HEK293T (cell line): ENCODE data around the gene SLAMF1.

Experiments
- CTCF ChIA-PET: fragments of 350-600 bp; formaldehyde crosslinking; extraction: SDS; loops from one replicate; lab custom pipeline; 2021; ENCODE audit warnings: antibody characterized with exemption, inconsistent platforms; lab: Yijun Ruan, JAX
- POLR2A ChIA-PET: fragments of 350-600 bp; formaldehyde crosslinking; extraction: SDS; loops from one replicate; lab custom pipeline; 2020; ENCODE audit warnings: antibody characterized with exemption, inconsistent platforms; lab: Yijun Ruan, JAX
- DNase-seq: peaks from one replicate; pipeline ENCODE4 v3.0.0; 2012; ENCODE audit warnings: mixed read lengths; ENCODE audit errors: extremely low spot score
- ARNT ChIP-seq: fragments of 450-650 bp; IDR thresholded peaks from 2 replicates; pipeline ENCODE4 v1.6.1; 2017; ENCODE audit warnings: mild to moderate bottlenecking
- BHLHE40 ChIP-seq: fragments of 450-650 bp; IDR thresholded peaks from 2 replicates; pipeline ENCODE4 v1.6.1; 2016; ENCODE audit warnings: mild to moderate bottlenecking, moderate library complexity, borderline replicate concordance
- CTBP1 ChIP-seq: fragments of 450-650 bp; IDR thresholded peaks from 2 replicates; pipeline ENCODE4 v1.6.1; 2016; ENCODE audit warnings: borderline replicate concordance
- ELF4 ChIP-seq: fragments of 450-650 bp; IDR thresholded peaks from 2 replicates; pipeline ENCODE4 v1.6.1; 2017; ENCODE audit warnings: antibody characterized with exemption
- FOXA1 ChIP-seq: fragments of 450-650 bp; IDR thresholded peaks from 2 replicates; pipeline ENCODE4 v1.6.1; 2016; ENCODE audit warnings: mild to moderate bottlenecking
- FOXK2 ChIP-seq: fragments of 450-650 bp; IDR thresholded peaks from 2 replicates; pipeline ENCODE4 v1.6.1; 2016; ENCODE audit warnings: mild to moderate bottlenecking
- FOXM1 ChIP-seq: fragments of 450-650 bp; IDR thresholded peaks from 2 replicates; pipeline ENCODE4 v1.6.1; 2017; ENCODE audit warnings: mild to moderate bottlenecking, borderline replicate concordance
- HDGF ChIP-seq: fragments of 450-650 bp; IDR thresholded peaks from 2 replicates; pipeline ENCODE4 v1.6.1; 2017; ENCODE audit warnings: antibody characterized with exemption, borderline replicate concordance
- L3MBTL2 ChIP-seq: fragments of 450-650 bp; conservative IDR thresholded peaks from 2 replicates; pipeline ENCODE4 v1.6.1; 2016; ENCODE audit warnings: mild to moderate bottlenecking
- LEF1 ChIP-seq: fragments of 450-650 bp; IDR thresholded peaks from 2 replicates; pipeline ENCODE4 v1.6.1; 2017; ENCODE audit warnings: mild to moderate bottlenecking, borderline replicate concordance
- NFRKB ChIP-seq: fragments of 450-650 bp; IDR thresholded peaks from 2 replicates; pipeline ENCODE4 v1.6.1; 2016; ENCODE audit warnings: mild to moderate bottlenecking, moderate library complexity
- SP1 ChIP-seq: fragments of 450-650 bp; IDR thresholded peaks from 2 replicates; pipeline ENCODE4 v1.6.1; 2017
- SUZ12 ChIP-seq: fragments of 450-650 bp; IDR thresholded peaks from 2 replicates; pipeline ENCODE4 v1.6.1; 2016; ENCODE audit warnings: mild to moderate bottlenecking
- TARDBP ChIP-seq: fragments of 450-650 bp; IDR thresholded peaks from 2 replicates; pipeline ENCODE4 v1.6.1; 2016
- ZNF384 ChIP-seq: fragments of 450-650 bp; IDR thresholded peaks from 2 replicates; pipeline ENCODE4 v1.6.1; 2016
- TF ChIP-seq, protein P1 (sequence below): fragments of 450-650 bp; IDR thresholded peaks from 2 replicates; pipeline ENCODE4 v1.6.1; 2016

Gene SLAMF1

DNA sequence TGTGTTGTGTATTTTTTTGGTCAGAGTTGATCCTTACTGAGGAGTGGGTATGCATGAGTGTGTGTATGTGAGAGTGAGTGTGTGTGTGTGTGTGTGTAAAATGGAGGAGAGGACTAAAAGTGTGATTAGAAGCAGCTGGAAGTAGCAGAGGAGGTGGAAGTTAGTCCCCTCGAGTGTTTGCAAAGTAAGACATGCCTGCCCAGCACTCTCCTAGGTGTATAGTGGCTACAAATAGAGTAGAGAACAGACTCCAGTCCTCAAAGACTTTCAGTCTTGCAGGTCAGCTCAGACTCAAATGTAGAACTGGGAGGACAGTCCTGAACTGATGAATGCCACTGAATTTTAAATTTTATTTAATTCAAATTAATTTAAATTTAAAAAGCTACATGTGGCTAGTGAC is 28.5 kb downstream of the SLAMF1 start:
- ChIA-PET POLR2A (no interaction called here), CTCF (no interaction called here)
- no peak for DNase-seq
- TF ChIP-seq L3MBTL2: no peak
- no peak for TF ChIP-seq SUZ12
- no peak for TF ChIP-seq BHLHE40
- TF ChIP-seq TARDBP: no peak
- no peak for TF ChIP-seq ARNT
- no peak for TF ChIP-seq CTBP1
- TF ChIP-seq, protein P1, sequence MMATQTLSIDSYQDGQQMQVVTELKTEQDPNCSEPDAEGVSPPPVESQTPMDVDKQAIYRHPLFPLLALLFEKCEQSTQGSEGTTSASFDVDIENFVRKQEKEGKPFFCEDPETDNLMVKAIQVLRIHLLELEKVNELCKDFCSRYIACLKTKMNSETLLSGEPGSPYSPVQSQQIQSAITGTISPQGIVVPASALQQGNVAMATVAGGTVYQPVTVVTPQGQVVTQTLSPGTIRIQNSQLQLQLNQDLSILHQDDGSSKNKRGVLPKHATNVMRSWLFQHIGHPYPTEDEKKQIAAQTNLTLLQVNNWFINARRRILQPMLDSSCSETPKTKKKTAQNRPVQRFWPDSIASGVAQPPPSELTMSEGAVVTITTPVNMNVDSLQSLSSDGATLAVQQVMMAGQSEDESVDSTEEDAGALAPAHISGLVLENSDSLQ: no peak
- no peak for TF ChIP-seq FOXM1
- TF ChIP-seq SP1: no peak

DNA sequence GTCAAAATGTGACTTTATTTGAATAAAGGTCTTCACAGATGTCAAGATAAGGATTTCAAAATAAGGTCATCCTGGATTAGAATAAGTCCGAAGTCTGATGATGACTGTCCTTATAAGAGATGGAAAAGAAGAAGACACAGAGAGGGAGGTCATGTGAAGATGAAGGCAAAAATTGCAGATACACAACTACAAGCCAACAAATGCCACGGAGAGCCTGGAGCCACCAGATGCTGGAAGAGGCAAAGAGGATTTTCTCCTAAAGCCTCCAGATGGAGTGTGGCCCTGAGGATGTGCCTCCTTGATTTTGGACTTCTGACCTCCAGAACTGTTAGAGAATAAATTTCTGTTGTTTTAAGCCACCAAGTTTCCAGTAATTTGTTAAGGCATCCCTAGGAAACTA is 31.2 kb downstream of the SLAMF1 start:
- ChIA-PET POLR2A (no interaction called here), CTCF (no interaction called here)
- TF ChIP-seq LEF1 (no peak), NFRKB (no peak), FOXK2 (no peak), SUZ12 (no peak), L3MBTL2 (no peak), CTBP1 (no peak), TARDBP (no peak), ELF4 (no peak), HDGF (no peak), ARNT (no peak), ZNF384 (no peak), FOXA1 (no peak), FOXM1 (no peak)
- TF ChIP-seq, protein P1: no peak
- DNase-seq: no peak

DNA sequence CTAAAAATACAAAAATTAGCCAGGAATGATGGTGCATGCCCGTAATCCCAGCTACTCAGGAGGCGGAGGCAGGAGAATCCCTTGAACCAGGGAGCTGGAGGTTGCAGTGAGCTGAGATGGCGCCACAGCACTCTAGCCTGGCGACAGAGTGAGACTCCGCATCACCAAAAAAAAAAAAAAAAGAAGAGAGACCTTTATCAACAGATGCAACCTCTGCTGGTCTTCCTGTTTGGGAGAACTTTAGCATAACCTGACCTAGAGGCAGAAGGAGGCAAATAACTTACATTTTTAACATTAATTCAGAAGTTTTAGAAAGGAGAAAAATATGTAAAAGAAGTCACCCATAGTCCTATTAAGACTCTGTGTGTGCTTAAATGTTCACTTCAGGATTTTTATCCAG is 32.4 kb downstream of the SLAMF1 start:
- DNase-seq: no peak
- ChIA-PET POLR2A (no interaction called here), CTCF (no interaction called here)
- TF ChIP-seq, protein P1: no peak
- TF ChIP-seq SP1 (no peak), ELF4 (no peak), FOXA1 (no peak), FOXM1 (no peak), ZNF384 (no peak), CTBP1 (no peak), FOXK2 (no peak), HDGF (no peak), SUZ12 (no peak), LEF1 (no peak), L3MBTL2 (no peak), TARDBP (no peak), BHLHE40 (no peak), NFRKB (no peak)

DNA sequence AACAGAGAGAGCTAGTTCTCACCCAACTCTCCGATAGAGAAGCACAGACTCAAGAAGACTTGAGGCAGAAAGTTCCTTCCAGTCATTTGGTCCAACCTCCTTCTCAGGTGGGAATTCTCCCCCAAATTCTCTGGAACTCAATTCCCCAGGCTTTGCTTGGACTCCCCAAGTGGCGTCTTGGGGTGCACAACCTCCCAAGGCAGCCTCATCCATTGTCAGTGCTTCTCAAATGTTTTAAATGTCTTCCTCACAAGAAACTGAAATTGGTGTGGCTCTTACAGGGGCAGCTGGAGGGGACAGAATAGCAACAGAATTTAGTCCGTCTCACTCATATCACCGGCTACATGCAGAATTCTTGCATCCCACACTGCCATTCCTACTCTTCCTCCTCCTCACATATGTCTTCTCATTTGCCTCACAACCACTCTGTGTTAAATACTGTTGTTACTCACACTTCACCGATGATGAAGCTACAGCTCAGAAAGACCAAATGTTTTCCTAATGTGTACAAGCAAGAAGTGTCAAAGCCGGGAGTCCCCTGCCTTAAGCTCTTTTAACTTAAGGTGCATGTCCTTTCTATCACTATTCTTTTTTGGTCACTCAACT is 34.1 kb downstream of the SLAMF1 start:
- CTCF ChIA-PET: no interaction called here
- POLR2A ChIA-PET: no interaction called here

DNA sequence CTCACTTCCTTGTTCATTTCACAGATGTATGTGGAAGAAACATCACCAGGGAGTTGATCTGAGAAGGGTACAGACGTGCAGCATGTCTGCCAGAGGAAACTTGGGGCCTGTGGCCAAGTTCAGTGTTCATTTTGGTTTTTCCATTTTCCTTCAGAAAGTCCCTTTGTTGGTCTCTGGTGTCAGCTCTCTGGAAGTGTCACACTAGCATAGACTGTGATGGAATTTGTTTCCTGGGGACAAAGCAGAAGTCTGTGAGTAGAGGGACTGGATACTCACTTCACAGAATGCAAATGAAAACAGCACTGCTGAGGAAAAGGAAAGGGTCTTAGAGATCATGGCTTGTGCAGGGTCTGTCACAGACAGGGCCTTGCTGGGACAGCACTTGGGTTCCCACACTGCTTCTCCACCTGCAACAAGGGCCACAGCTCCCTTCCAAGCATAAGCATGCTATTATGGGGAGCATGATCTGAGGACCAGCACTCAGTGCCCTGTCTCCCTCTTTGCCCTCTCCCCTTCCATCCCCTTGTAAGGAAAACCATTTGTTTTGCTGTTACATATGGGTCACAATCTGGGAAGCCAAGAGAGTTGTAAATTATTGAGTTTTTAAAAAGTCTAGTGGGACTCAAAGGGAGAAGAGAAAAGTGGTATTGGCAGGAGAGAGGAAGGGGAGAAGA is 36.1 kb downstream of the SLAMF1 start:
- ChIA-PET CTCF (no interaction called here), POLR2A (no interaction called here)
- TF ChIP-seq FOXK2: no peak
- TF ChIP-seq SP1: no peak
- TF ChIP-seq SUZ12: no peak
- TF ChIP-seq L3MBTL2: no peak
- no peak for TF ChIP-seq HDGF
- TF ChIP-seq CTBP1: no peak
- no peak for TF ChIP-seq BHLHE40
- TF ChIP-seq NFRKB: no peak
- no peak for TF ChIP-seq FOXM1
- no peak for DNase-seq

More for the DNA sequence above, 34.1 kb downstream of the SLAMF1 start:
- no peak for DNase-seq
- TF ChIP-seq, protein P1: no peak
- TF ChIP-seq FOXM1 (no peak), ARNT (no peak), FOXA1 (no peak), CTBP1 (no peak), ELF4 (no peak), ZNF384 (no peak), SUZ12 (no peak), SP1 (no peak), TARDBP (no peak), L3MBTL2 (no peak), HDGF (no peak), LEF1 (no peak), NFRKB (no peak), FOXK2 (no peak), BHLHE40 (no peak)
